Upper lobe of right lung (tissue), 1 donor: Measurements from ENCODE around the gene MPDU1. TPM values are rescaled to one million over a fixed set of nuclear protein-coding genes. Genes with fewer than 3 reads are reported as not detected.

Experiments used
- ATAC-seq: fragments of 200-7000 bp; cut with Tn5 transposase; one replicate; pipeline ENCODE4 v1.9.1; 2020; ENCODE audit warnings: mild to moderate bottlenecking, moderate library complexity
- DNase-seq: peaks from one replicate; pipeline ENCODE4 v3.0.0-alpha.2; 2020
- H3K27ac ChIP-seq: fragments of 200-600 bp; one replicate; pipeline ENCODE4 v1.8.0; 2022
- H3K27me3 ChIP-seq: fragments of 200-600 bp; one replicate; pipeline ENCODE4 v1.8.0; 2022; ENCODE audit warnings: mild to moderate bottlenecking
- H3K36me3 ChIP-seq: fragments of 200-600 bp; one replicate; pipeline ENCODE4 v1.8.0; 2022
- H3K4me1 ChIP-seq: fragments of 200-600 bp; one replicate; pipeline ENCODE4 v1.8.0; 2022
- H3K4me3 ChIP-seq: fragments of 200-600 bp; one replicate; pipeline ENCODE4 v1.8.0; 2022; ENCODE audit warnings: mild to moderate bottlenecking
- H3K9me3 ChIP-seq: fragments of 200-600 bp; one replicate; pipeline ENCODE4 v1.8.0; 2022
- intact Hi-C: fragments of 100-400 bp; cut with DNase I; formaldehyde crosslinking; loops from one replicate; pipeline ENCODE4 v1.11.0; 2022
- total RNA-seq: library from RNA; stranded (reverse); fragmentation: NEBNext Ultra II Directional; extraction: Animal tissue kit (Norgen Biotek cat#: 25700); gene quantifications from one replicate; pipeline ENCODE4 v1.2.1, GENCODE V29; 2021
- TF ChIP-seq, protein P1 (sequence below): fragments of 200-600 bp; IDR thresholded peaks from one replicate; pipeline ENCODE4 v1.8.0; 2022; ENCODE audit warnings: antibody characterized with exemption
- donor health status: DM: no; HTN: yes; CAD: no; lungs with severe emphysema.

The MPDU1 gene
- total RNA-seq, 1 donor from 2014 or later = 58.2 TPM

DNA sequence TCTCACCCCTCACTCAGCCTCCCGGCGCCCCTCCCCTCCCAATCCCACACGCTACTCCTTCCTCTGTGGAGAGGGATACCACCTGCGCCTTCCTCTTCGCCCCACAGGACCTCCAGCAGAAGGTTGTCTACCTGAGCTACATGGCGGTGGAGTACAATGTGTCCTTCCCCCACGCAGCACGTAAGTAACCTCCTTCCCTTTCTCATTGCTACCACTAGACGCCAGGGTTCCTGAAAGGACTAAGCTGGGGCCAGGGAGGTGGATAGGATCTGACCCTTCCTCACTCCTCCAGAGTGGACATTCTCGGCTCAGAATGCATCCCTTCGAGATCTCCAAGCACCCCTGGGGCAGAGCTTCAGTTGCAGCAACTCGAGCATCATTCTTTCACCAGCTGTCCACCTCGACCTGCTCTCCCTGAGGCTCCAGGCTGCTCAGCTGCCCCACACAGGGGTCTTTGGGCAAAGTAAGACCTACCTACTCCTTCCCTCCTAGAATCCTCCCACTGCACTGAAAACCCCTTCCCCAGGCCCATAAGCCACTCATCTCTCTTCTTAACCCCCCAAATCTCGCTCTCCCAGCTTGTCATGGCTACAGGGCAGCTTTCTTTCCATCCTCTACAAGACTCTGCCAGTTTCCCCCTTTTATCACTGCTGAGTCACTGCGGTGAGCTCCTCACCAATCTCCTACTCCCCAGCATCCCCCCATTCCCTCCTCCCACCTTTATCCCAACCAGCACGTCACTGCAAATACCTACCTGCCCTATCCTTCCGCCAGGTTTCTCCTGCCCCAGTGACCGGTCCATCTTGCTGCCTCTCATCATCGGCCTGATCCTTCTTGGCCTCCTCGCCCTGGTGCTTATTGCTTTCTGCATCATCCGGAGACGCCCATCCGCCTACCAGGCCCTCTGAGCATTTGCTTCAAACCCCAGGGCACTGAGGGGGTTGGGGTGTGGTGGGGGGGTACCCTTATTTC is 2.8 kb upstream of the MPDU1 start:
- no peak for DNase-seq
- no peaks in the 10 kb centered on the region for H3K9me3 ChIP-seq
- peak overlapping the region; percentile 72 for H3K4me3 ChIP-seq
- no peaks in the 10 kb centered on the region for H3K27me3 ChIP-seq
- H3K27ac ChIP-seq = peak overlapping the region; percentile 89
- H3K4me1 ChIP-seq = peaks cover 65% of the 10 kb centered on the region
- TF ChIP-seq, protein P1, sequence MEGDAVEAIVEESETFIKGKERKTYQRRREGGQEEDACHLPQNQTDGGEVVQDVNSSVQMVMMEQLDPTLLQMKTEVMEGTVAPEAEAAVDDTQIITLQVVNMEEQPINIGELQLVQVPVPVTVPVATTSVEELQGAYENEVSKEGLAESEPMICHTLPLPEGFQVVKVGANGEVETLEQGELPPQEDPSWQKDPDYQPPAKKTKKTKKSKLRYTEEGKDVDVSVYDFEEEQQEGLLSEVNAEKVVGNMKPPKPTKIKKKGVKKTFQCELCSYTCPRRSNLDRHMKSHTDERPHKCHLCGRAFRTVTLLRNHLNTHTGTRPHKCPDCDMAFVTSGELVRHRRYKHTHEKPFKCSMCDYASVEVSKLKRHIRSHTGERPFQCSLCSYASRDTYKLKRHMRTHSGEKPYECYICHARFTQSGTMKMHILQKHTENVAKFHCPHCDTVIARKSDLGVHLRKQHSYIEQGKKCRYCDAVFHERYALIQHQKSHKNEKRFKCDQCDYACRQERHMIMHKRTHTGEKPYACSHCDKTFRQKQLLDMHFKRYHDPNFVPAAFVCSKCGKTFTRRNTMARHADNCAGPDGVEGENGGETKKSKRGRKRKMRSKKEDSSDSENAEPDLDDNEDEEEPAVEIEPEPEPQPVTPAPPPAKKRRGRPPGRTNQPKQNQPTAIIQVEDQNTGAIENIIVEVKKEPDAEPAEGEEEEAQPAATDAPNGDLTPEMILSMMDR = no peak
- intact Hi-C loops = no loop called here
- no peak for ATAC-seq
- peaks cover 31% of the 10 kb centered on the region for H3K36me3 ChIP-seq

DNA sequence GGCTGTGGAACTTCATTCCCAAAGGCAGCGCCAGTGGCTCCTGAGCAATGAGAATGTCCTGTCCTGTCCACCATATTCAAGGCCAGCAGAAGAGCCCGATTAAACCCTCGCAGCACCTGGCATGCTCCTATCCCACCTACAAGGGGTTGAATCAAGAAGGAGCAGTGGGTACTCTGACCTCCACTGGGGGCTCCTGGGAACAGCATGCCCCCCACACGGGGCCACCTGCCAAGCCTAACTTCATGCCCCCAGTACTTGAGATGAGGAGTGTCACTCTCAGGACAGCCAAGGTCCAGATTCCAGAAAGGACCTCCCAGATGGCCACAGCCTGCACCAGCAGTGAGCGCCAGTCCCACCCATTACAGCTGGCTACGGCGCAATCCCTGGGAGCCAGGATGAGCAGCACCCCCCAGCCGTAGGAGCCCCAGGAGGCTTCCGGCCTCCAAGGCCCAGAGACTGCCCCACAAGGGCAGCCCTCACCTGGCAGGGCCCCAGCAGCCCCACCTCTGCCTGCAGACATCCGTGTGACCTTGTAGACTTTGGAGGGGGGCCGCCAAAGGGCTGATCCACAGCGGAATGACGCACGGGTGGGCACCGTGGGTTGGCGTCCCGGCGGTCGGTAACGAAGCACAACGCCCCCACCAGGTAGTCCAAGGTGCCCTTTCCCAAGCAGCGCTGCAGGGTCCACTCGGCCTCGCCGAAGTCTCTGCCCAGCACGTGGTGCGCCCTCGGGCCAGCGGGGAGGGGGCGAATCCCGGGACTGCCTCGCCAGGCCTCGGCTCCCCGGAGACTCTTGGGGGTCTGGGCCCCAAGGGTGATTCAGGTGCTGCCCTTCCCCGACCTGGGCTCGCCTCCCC is 1.0 kb upstream of the MPDU1 start:
- Histone ChIP-seq H3K4me3 (peak overlapping the region; percentile 72), H3K9me3 (no peaks in the 10 kb centered on the region), H3K36me3 (peaks cover 21% of the 10 kb centered on the region), H3K4me1 (peaks cover 52% of the 10 kb centered on the region), H3K27ac (peak overlapping the region; percentile 98), H3K27me3 (no peaks in the 10 kb centered on the region)
- ATAC-seq = no peak
- intact Hi-C loops = no loop called here
- peak; percentile 74 for DNase-seq
- TF ChIP-seq, protein P1 = peak; percentile 12

- H3K4me1 ChIP-seq = peaks cover 26% of the 10 kb centered on the region
- intact Hi-C loops = no loop called here
- TF ChIP-seq, protein P1 = no peak
- no peak for DNase-seq
- H3K36me3 ChIP-seq = peaks cover 24% of the 10 kb centered on the region
- no peak overlapping the region for H3K4me3 ChIP-seq
- no peaks in the 10 kb centered on the region for H3K27me3 ChIP-seq
- no peaks in the 10 kb centered on the region for H3K9me3 ChIP-seq
- ATAC-seq = no peak
- no peak overlapping the region for H3K27ac ChIP-seq
These were observed 3.2 kb downstream of the MPDU1 start for GRCh38 chr17:7586673-7587419.

- TF ChIP-seq, protein P1 = no peak
- Histone ChIP-seq H3K27ac (no peak overlapping the region), H3K4me3 (no peak overlapping the region), H3K4me1 (peaks cover 25% of the 10 kb centered on the region), H3K27me3 (no peaks in the 10 kb centered on the region), H3K36me3 (peaks cover 31% of the 10 kb centered on the region), H3K9me3 (no peaks in the 10 kb centered on the region)
- DNase-seq (no peak), ATAC-seq (no peak)
- intact Hi-C loops = no loop called here
These were observed 3.9 kb downstream of the MPDU1 start for GRCh38 chr17:7587420-7588151.
